Keratinocyte (primary cell): ENCODE data around the gene ZNF629. TPM values are rescaled to one million over a fixed set of nuclear protein-coding genes. Genes with fewer than 3 reads are reported as not detected.

Experiments
- DNase-seq: peaks from one replicate; pipeline ENCODE4 v3.0.0-alpha.2; 2011; ENCODE audit warnings: low read depth, missing footprints, low spot score
- FAIRE-seq: peaks from 2 replicates; lab custom pipeline; 2011; peaks lifted over from hg19 to GRCh38; lab: Jason Lieb, UNC
- H2AFZ ChIP-seq: 2 replicates; pipeline ENCODE4 v1.6.0; 2012; ENCODE audit warnings: low read length, control low read depth, inconsistent platforms; ENCODE audit not compliant: control insufficient read depth
- H3K27ac ChIP-seq: 2 replicates; pipeline ENCODE4 v1.5.1; 2011; ENCODE audit warnings: low read length; ENCODE audit not compliant: control insufficient read depth, insufficient read depth
- H3K27me3 ChIP-seq: 3 replicates; pipeline ENCODE4 v1.6.0; 2011; ENCODE audit warnings: low read length; ENCODE audit not compliant: control insufficient read depth, insufficient read depth; ENCODE audit errors: extremely low read depth
- H3K36me3 ChIP-seq, 2 experiments: 2 replicates in 1 of 2; 3 replicates in 1 of 2; pipeline ENCODE4 v1.5.1; 2011; ENCODE audit warnings: low read length in 2 of 2, mild to moderate bottlenecking in 1 of 2; ENCODE audit not compliant: control insufficient read depth in 2 of 2, insufficient read depth in 2 of 2; ENCODE audit errors: extremely low read depth in 1 of 2
- H3K4me1 ChIP-seq: 3 replicates; pipeline ENCODE4 v1.5.1; 2011; ENCODE audit warnings: low read length; ENCODE audit not compliant: control insufficient read depth, insufficient read depth; ENCODE audit errors: extremely low read depth
- H3K4me2 ChIP-seq: 3 replicates; pipeline ENCODE4 v1.6.0; 2011; ENCODE audit warnings: low read depth, low read length; ENCODE audit not compliant: control insufficient read depth, insufficient read depth; ENCODE audit errors: extremely low read depth
- H3K4me3 ChIP-seq, 3 experiments: fragments of 200-600 bp in 1 of 3; sonication (generic) in 1 of 3; 2 replicates in 2 of 3; 3 replicates in 1 of 3; pipeline ENCODE4 v1.5.1; 2011 to 2016; ENCODE audit warnings: low read length in 3 of 3, mild to moderate bottlenecking in 3 of 3, control low read depth in 2 of 3, inconsistent platforms in 1 of 3, low read depth in 1 of 3, mixed read lengths in 1 of 3, mixed run types in 1 of 3, moderate library complexity in 1 of 3; ENCODE audit not compliant: control insufficient read depth in 2 of 3, insufficient read depth in 2 of 3; ENCODE audit errors: extremely low read depth in 1 of 3
- H3K79me2 ChIP-seq: 2 replicates; pipeline ENCODE4 v1.6.0; 2012; ENCODE audit warnings: low read length; ENCODE audit not compliant: control insufficient read depth, insufficient read depth
- H3K9ac ChIP-seq: 3 replicates; pipeline ENCODE4 v1.6.0; 2011; ENCODE audit warnings: low read length; ENCODE audit not compliant: control insufficient read depth, insufficient read depth; ENCODE audit errors: extremely low read depth
- H3K9me1 ChIP-seq: 3 replicates; pipeline ENCODE4 v1.6.0; 2011; ENCODE audit warnings: low read length; ENCODE audit not compliant: control insufficient read depth, insufficient read depth; ENCODE audit errors: extremely low read depth
- H3K9me3 ChIP-seq: 2 replicates; pipeline ENCODE4 v1.5.1; 2012; ENCODE audit warnings: low read depth, low read length; ENCODE audit not compliant: control insufficient read depth
- H4K20me1 ChIP-seq: 3 replicates; pipeline ENCODE4 v1.6.0; 2011; ENCODE audit warnings: low read length; ENCODE audit not compliant: control insufficient read depth, insufficient read depth; ENCODE audit errors: extremely low read depth
- CTCF ChIP-seq, 3 experiments: IDR thresholded peaks in 1 of 3; conservative IDR thresholded peaks in 1 of 3; optimal IDR thresholded peaks in 1 of 3; 2 replicates in 2 of 3; 3 replicates in 1 of 3; pipeline versions ENCODE3 to v1.5.1; 2011; ENCODE audit warnings: low read length in 3 of 3, mild to moderate bottlenecking in 3 of 3, moderate library complexity in 2 of 3, control low read depth in 1 of 3, inconsistent platforms in 1 of 3; ENCODE audit not compliant: insufficient read depth in 2 of 3; ENCODE audit errors: extremely low read depth in 1 of 3
- EZH2 ChIP-seq: IDR thresholded peaks from one replicate; pipeline ENCODE4 v1.6.1; 2012; ENCODE audit warnings: inconsistent platforms, mild to moderate bottlenecking, low read length, moderate library complexity
- dilution Hi-C: fragments of 300-500 bp; cut with MboI; formaldehyde crosslinking; loops from one replicate; pipeline ENCODE4 v1.7.0; 2020; ENCODE audit warnings: low sequenced_read_pairs; ENCODE audit not compliant: extremely low pct_ligation_motif_present
- polyA plus RNA-seq, 5 experiments: library from polyadenylated mRNA; depleted of rRNA in 3 of 5; stranded (reverse) in 3 of 5; stranded (forward) in 1 of 5; unstranded in 1 of 5; fragments of >200 nt; gene quantifications; 1 replicate in 1 of 5; 2 replicates in 3 of 5; 3 replicates in 1 of 5; pipeline versions ENCODE4 v1.2.1 to v1.2.3, GENCODE V29; 2011 to 2012; ENCODE audit warnings: missing spikeins in 2 of 5, low read depth in 1 of 5, low replicate concordance in 1 of 5

The ZNF629 gene
- polyA plus RNA-seq, 1 donor (not counting 4 experiments of a cell fraction or from before 2014, with no cell fraction given), result 3.6 TPM

GRCh38 chr16:30797670-30798309, 10.8 kb upstream of the ZNF629 start:
- Histone ChIP-seq H2AFZ (no peak overlapping the region), H3K4me2 (no peak overlapping the region), H3K27ac (no peak overlapping the region), H3K9me3 (no peaks in the 10 kb centered on the region), H3K79me2 (no peaks in the 10 kb centered on the region), H3K27me3 (no peaks in the 10 kb centered on the region), H3K4me1 (no peaks in the 10 kb centered on the region), H3K9me1 (no peaks in the 10 kb centered on the region), H3K4me3 (no peak overlapping the region), H4K20me1 (no peaks in the 10 kb centered on the region), H3K36me3 (no peaks in the 10 kb centered on the region), H3K9ac (no peak overlapping the region)
- DNase-seq (no peak), FAIRE-seq (no peak)
- dilution Hi-C loops, result loop anchor here (25.0 kb wide), 1 partner anchor 90 kb away; the partner anchor contains the start of genes BCL7C and CTF1
- TF ChIP-seq EZH2 (no peak), CTCF (optimal IDR thresholded peaks at IDR 0.05 in 1 of 3, IDR thresholded peaks at IDR 0.05 in 1 of 3, conservative IDR thresholded peaks at IDR 0.05 in 1 of 3; ENCODE audit: extremely low read depth in 1 of 3, insufficient read depth in 2 of 3, low read length in 3 of 3) (peak in 2 of 3 experiments; percentile 14 to 24)

GRCh38 chr16:30794634-30795033, 7.6 kb upstream of the ZNF629 start:
- dilution Hi-C loops, result loop anchor here (25.0 kb wide), 1 partner anchor 93 kb away; the partner anchor contains the start of genes BCL7C and CTF1
- Histone ChIP-seq H3K4me3 (no peak overlapping the region), H2AFZ (no peak overlapping the region), H3K9ac (no peak overlapping the region), H3K4me1 (no peaks in the 10 kb centered on the region), H4K20me1 (no peaks in the 10 kb centered on the region), H3K9me1 (no peaks in the 10 kb centered on the region), H3K9me3 (no peaks in the 10 kb centered on the region), H3K27me3 (no peaks in the 10 kb centered on the region), H3K27ac (no peak overlapping the region), H3K36me3 (no peaks in the 10 kb centered on the region), H3K79me2 (no peaks in the 10 kb centered on the region), H3K4me2 (no peak overlapping the region)
- TF ChIP-seq EZH2, result no peak
- no peak for TF ChIP-seq CTCF (optimal IDR thresholded peaks at IDR 0.05 in 1 of 3, IDR thresholded peaks at IDR 0.05 in 1 of 3, conservative IDR thresholded peaks at IDR 0.05 in 1 of 3; ENCODE audit: extremely low read depth in 1 of 3, insufficient read depth in 2 of 3, low read length in 3 of 3)
- DNase-seq (no peak), FAIRE-seq (no peak)
